Measurements from ENCODE around the gene ATXN2. TPM values are rescaled to one million over a fixed set of nuclear protein-coding genes. Genes with fewer than 3 reads are reported as not detected.
A peak's percentile ranks its signal among the peaks of the same experiment; 100 is the strongest.

The ATXN2 gene
- total and polyA plus RNA-seq, 2 experiments from 2014 or later, result 19.2 to 56.4 TPM

DNA sequence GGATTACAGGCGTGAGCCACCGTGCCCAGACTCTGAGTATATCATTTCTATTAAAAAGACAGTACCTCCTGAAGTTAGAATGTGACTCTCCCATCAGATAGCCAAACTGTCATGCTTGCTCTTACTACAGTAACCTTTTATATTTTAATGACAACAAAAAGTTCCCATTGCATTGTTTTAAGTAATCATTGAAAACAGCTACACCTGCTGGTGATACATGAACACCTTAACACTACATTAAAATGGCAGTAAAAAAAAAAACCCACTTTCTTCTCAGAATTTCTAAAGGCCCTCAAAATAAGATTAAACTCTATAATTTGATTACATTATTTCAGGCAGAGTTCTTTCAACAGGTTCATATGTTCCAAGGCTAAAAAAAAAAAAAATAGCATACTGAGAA, 116.7 kb downstream of the ATXN2 start:
- peak; percentile 16 for DNase-seq
- Histone ChIP-seq H3K27ac (no peak overlapping the region), H2AFZ (no peak overlapping the region), H3K9me2 (ENCODE audit: insufficient read depth) (no peaks in the 10 kb centered on the region), H3K9ac (no peak overlapping the region), H3F3A (ENCODE audit: insufficient read depth) (peaks cover 28% of the 10 kb centered on the region; the same call in 1 of the 2 replicates), H3K79me2 (ENCODE audit: insufficient read depth) (peaks cover 49% of the 10 kb centered on the region), H3K27me3 (replicated peaks; ENCODE audit: insufficient read depth) (no peaks in the 10 kb centered on the region), H3K9me3 (ENCODE audit: low read depth) (no peaks in the 10 kb centered on the region), H3K36me3 (ENCODE audit: low read depth) (peaks cover 72% of the 10 kb centered on the region), H4K20me1 (ENCODE audit: insufficient read depth) (no peaks in the 10 kb centered on the region; the same call in 1 of the 2 replicates), H3K4me1 (ENCODE audit: insufficient read depth) (no peaks in the 10 kb centered on the region), H3K4me2 (ENCODE audit: unreplicated experiment) (no peak overlapping the region), H3K4me3 (no peak overlapping the region)
- in situ Hi-C loops (cut with MboI), result no loop called here
- TF ChIP-seq EZH2 (IDR thresholded peaks at IDR 0.05; ENCODE audit: insufficient read depth, poor library complexity, severe bottlenecking) (no peak), EZH2phosphoT487 (IDR thresholded peaks at IDR 0.05; ENCODE audit: insufficient read depth, low read depth) (no peak)
- 98 to 100% methylated on average over 2 of the region's 2 CpGs for WGBS, 2 experiments (ENCODE audit: low coverage in 1 of 2, low lambda C conversion rate in 2 of 2, missing lambda C conversion rate in 2 of 2)

DNA sequence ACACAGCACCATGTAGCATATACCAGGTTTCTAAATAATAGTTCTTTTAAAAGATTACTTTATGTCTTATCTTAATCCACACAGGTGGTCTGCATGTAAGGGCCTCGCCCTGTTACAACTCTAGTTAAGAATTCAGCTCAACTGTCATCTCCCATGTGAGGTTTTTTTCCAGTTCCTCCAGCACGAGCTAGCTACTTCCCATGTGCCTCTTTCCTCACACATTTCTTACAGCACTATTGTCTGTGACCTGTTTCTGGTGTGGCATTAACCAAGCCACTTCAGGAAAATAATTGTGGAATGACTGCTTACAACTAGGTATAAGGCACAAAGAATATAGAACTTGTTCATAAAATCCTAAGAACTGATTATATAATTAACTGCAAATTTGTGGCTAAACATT, 127.9 kb downstream of the ATXN2 start:
- Histone ChIP-seq H2AFZ (no peak overlapping the region), H3K27ac (no peak overlapping the region), H4K20me1 (ENCODE audit: insufficient read depth) (no peaks in the 10 kb centered on the region), H3K9me3 (ENCODE audit: low read depth) (no peaks in the 10 kb centered on the region), H3K27me3 (replicated peaks; ENCODE audit: insufficient read depth) (no peaks in the 10 kb centered on the region), H3K36me3 (ENCODE audit: low read depth) (peaks cover 56% of the 10 kb centered on the region), H3K9ac (no peak overlapping the region), H3K9me2 (ENCODE audit: insufficient read depth) (no peaks in the 10 kb centered on the region), H3K4me3 (no peak overlapping the region), H3K4me2 (ENCODE audit: unreplicated experiment) (no peak overlapping the region), H3K4me1 (ENCODE audit: insufficient read depth) (peaks cover 38% of the 10 kb centered on the region), H3F3A (ENCODE audit: insufficient read depth) (peaks cover 38% of the 10 kb centered on the region), H3K79me2 (ENCODE audit: insufficient read depth) (peaks cover 62% of the 10 kb centered on the region)
- in situ Hi-C loops (cut with MboI), result no loop called here
- DNase-seq, result no peak
- WGBS, 2 experiments (ENCODE audit: low coverage in 1 of 2, low lambda C conversion rate in 2 of 2, missing lambda C conversion rate in 2 of 2), result 84 to 86% methylated on average over 2 of the region's 2 CpGs
- TF ChIP-seq EZH2phosphoT487 (IDR thresholded peaks at IDR 0.05; ENCODE audit: insufficient read depth, low read depth) (no peak), EZH2 (IDR thresholded peaks at IDR 0.05; ENCODE audit: insufficient read depth, poor library complexity, severe bottlenecking) (no peak)

DNA sequence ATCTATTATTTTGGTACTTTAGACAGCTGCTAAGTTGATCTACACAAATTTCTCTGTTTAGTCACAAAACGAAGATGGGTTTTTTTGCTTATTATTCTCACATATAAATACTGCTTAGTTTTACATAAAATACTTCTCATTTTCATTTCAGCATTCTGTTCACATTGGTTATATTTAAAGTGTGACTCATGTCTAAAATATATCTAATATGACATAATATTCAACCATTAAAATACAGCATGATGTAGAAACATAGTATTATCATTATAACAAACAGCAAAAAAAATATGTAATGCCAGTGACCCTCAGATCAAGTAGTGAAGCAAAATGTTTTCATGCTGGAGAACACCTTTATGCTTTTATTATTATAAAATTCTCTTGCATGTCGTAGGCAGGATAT, 129.7 kb downstream of the ATXN2 start:
- H2AFZ ChIP-seq, result no peak overlapping the region
- H3K9ac ChIP-seq, result no peak overlapping the region
- peak overlapping the region; percentile 30 for H3K27ac ChIP-seq
- no peaks in the 10 kb centered on the region for H3K9me2 ChIP-seq (ENCODE audit: insufficient read depth)
- in situ Hi-C loops (cut with MboI), result no loop called here
- peaks cover 51% of the 10 kb centered on the region for H3F3A ChIP-seq (ENCODE audit: insufficient read depth)
- TF ChIP-seq EZH2phosphoT487 (IDR thresholded peaks at IDR 0.05; ENCODE audit: insufficient read depth, low read depth), result no peak
- no peak for TF ChIP-seq EZH2 (IDR thresholded peaks at IDR 0.05; ENCODE audit: insufficient read depth, poor library complexity, severe bottlenecking)
- peaks cover 56% of the 10 kb centered on the region for H3K79me2 ChIP-seq (ENCODE audit: insufficient read depth)
- peaks cover 45% of the 10 kb centered on the region for H3K36me3 ChIP-seq (ENCODE audit: low read depth)
- H3K9me3 ChIP-seq (ENCODE audit: low read depth), result no peaks in the 10 kb centered on the region
- H3K4me3 ChIP-seq, result no peak overlapping the region
- DNase-seq, result peak; percentile 46
- peak overlapping the region; percentile 54 for H3K4me2 ChIP-seq (ENCODE audit: unreplicated experiment)
- no peaks in the 10 kb centered on the region for H3K27me3 ChIP-seq (replicated peaks; ENCODE audit: insufficient read depth)
- 52 to 55% methylated on average over 2 of the region's 2 CpGs for WGBS, 2 experiments (ENCODE audit: low coverage in 1 of 2, low lambda C conversion rate in 2 of 2, missing lambda C conversion rate in 2 of 2)
- H3K4me1 ChIP-seq (ENCODE audit: insufficient read depth), result peaks cover 38% of the 10 kb centered on the region
- no peaks in the 10 kb centered on the region for H4K20me1 ChIP-seq (ENCODE audit: insufficient read depth)

GRCh38 chr12:111467857-111468241, 131.3 kb downstream of the ATXN2 start:
- peak overlapping the region; percentile 17 for H3K4me2 ChIP-seq (ENCODE audit: unreplicated experiment)
- peaks cover 57% of the 10 kb centered on the region for H3F3A ChIP-seq (ENCODE audit: insufficient read depth)
- peak overlapping the region; percentile 82 for H3K27ac ChIP-seq

More at GRCh38 chr12:111467857-111468241, 131.3 kb downstream of the ATXN2 start:
- peaks cover 37% of the 10 kb centered on the region for H3K36me3 ChIP-seq (ENCODE audit: low read depth)
- H4K20me1 ChIP-seq (ENCODE audit: insufficient read depth), result no peaks in the 10 kb centered on the region
- peak overlapping the region; percentile 32; the same call in 1 of the 2 replicates for H3K9ac ChIP-seq
- no peaks in the 10 kb centered on the region for H3K27me3 ChIP-seq (replicated peaks; ENCODE audit: insufficient read depth)
- no peak overlapping the region for H3K4me3 ChIP-seq
- no peaks in the 10 kb centered on the region for H3K9me3 ChIP-seq (ENCODE audit: low read depth)
- no peak overlapping the region for H2AFZ ChIP-seq
- H3K79me2 ChIP-seq (ENCODE audit: insufficient read depth), result peaks cover 56% of the 10 kb centered on the region
- no peaks in the 10 kb centered on the region for H3K9me2 ChIP-seq (ENCODE audit: insufficient read depth)
- H3K4me1 ChIP-seq (ENCODE audit: insufficient read depth), result peaks cover 41% of the 10 kb centered on the region
- DNase-seq, result peak; percentile 65
- in situ Hi-C loops (cut with MboI), result no loop called here
- TF ChIP-seq EZH2phosphoT487 (IDR thresholded peaks at IDR 0.05; ENCODE audit: insufficient read depth, low read depth) (no peak), EZH2 (IDR thresholded peaks at IDR 0.05; ENCODE audit: insufficient read depth, poor library complexity, severe bottlenecking) (no peak)
- 17 to 32% methylated on average over 4 of the region's 4 CpGs for WGBS, 2 experiments (ENCODE audit: low coverage in 1 of 2, low lambda C conversion rate in 2 of 2, missing lambda C conversion rate in 2 of 2)
